Gastrocnemius medialis (tissue), 4 donors: ENCODE results near the gene PAQR5. TPM values are rescaled to one million over a fixed set of nuclear protein-coding genes. Genes with fewer than 3 reads are reported as not detected.

Experiments used
- ATAC-seq, 2 donors: fragments of 150-250 bp; one replicate each; pipeline ENCODE4 v1.9.1; 2016
- DNase-seq, 2 donors: peaks; one replicate each; pipeline ENCODE4 v3.0.0-alpha.2; 2019
- H3K27ac ChIP-seq, 4 donors: fragments of 200-600 bp; sonication (generic); 1 replicate in 1 of 4; 2 replicates in 3 of 4; pipeline ENCODE4 v1.5.1; 2016 to 2018; ENCODE audit warnings: mild to moderate bottlenecking in 2 of 4, moderate library complexity in 1 of 4
- H3K27me3 ChIP-seq, 3 donors: fragments of 200-600 bp; sonication (generic) in 2 of 3; 1 replicate in 1 of 3; 2 replicates in 2 of 3; pipeline versions ENCODE4 v1.5.1 to v1.6.0; 2016 to 2019; ENCODE audit warnings: mild to moderate bottlenecking in 1 of 3, moderate library complexity in 1 of 3
- H3K36me3 ChIP-seq, 2 donors: fragments of 200-600 bp; sonication (generic) in 1 of 2; one replicate each; pipeline ENCODE4 v1.5.1; 2017 to 2018
- H3K4me1 ChIP-seq, 2 donors: fragments of 200-600 bp; sonication (generic) in 1 of 2; one replicate each; pipeline ENCODE4 v1.5.1; 2016 to 2017; ENCODE audit warnings: mild to moderate bottlenecking in 2 of 2
- H3K4me3 ChIP-seq, 4 donors: fragments of 200-600 bp; sonication (generic) in 3 of 4; 1 replicate in 1 of 4; 2 replicates in 3 of 4; pipeline ENCODE4 v1.5.1; 2016 to 2019; ENCODE audit warnings: mild to moderate bottlenecking in 2 of 4
- H3K9me3 ChIP-seq, 3 donors: fragments of 200-600 bp; sonication (generic) in 2 of 3; 1 replicate in 1 of 3; 2 replicates in 2 of 3; pipeline ENCODE4 v1.5.1; 2016 to 2019
- CTCF ChIP-seq, 5 experiments: fragments of 450-650 bp in 3 of 5; fragments of 200-600 bp in 2 of 5; sonication (generic) in 2 of 5; IDR thresholded peaks in 4 of 5; conservative IDR thresholded peaks in 1 of 5; 1 replicate in 4 of 5; 2 replicates in 1 of 5; pipeline ENCODE4 v1.5.1; 2016 to 2019; ENCODE audit warnings: antibody characterized with exemption in 5 of 5, mild to moderate bottlenecking in 3 of 5, moderate library complexity in 3 of 5
- POLR2A ChIP-seq, 2 donors: fragments of 450-650 bp; IDR thresholded peaks; one replicate each; pipeline ENCODE4 v1.6.1; 2017; ENCODE audit warnings: antibody characterized with exemption in 2 of 2, mild to moderate bottlenecking in 2 of 2, moderate library complexity in 2 of 2
- in situ Hi-C, 4 donors: fragments of 200-750 bp; cut with MboI; loops; one replicate each; pipeline versions ENCODE4 v1.15.0 to v1.8.0; 2017; ENCODE audit warnings: low sequenced_read_pairs in 4 of 4
- intact Hi-C: fragments of 100-400 bp; cut with DNase I; formaldehyde crosslinking; loops from one replicate; pipeline ENCODE4 v1.15.1; 2023; ENCODE audit warnings: low total_unique reads
- total RNA-seq, 4 donors: library from RNA; depleted of rRNA; stranded (reverse); fragments of >200 nt; gene quantifications; one replicate each; pipeline versions ENCODE4 v1.1.0 to v1.2.3, GENCODE V29; 2016

The PAQR5 gene
- total RNA-seq, 4 donors from 2014 or later, result 0.07 to 0.10 (median 0.10) TPM; not detected in 1

GRCh38 chr15:69367236-69367635 lies 68.5 kb downstream of the PAQR5 start:
- in situ Hi-C loops, result no loop called here
- Histone ChIP-seq H3K4me3 (no peak overlapping the region), H3K27ac (no peak overlapping the region), H3K36me3 (no peaks in the 10 kb centered on the region), H3K9me3 (no peaks in the 10 kb centered on the region), H3K4me1 (no peaks in the 10 kb centered on the region), H3K27me3 (no peaks in the 10 kb centered on the region)
- DNase-seq, result no peak
- intact Hi-C loops, result no loop called here
- no peak for ATAC-seq
- TF ChIP-seq CTCF (IDR thresholded peaks at IDR 0.05 in 4 of 5, conservative IDR thresholded peaks at IDR 0.05 in 1 of 5) (no peak), POLR2A (IDR thresholded peaks at IDR 0.05) (no peak)

GRCh38 chr15:69369631-69370030 lies 70.9 kb downstream of the PAQR5 start:
- no peak overlapping the region for H3K27ac ChIP-seq
- in situ Hi-C loops, result no loop called here
- DNase-seq, result no peak
- H3K4me1 ChIP-seq, result no peaks in the 10 kb centered on the region
- no peaks in the 10 kb centered on the region for H3K36me3 ChIP-seq
- H3K4me3 ChIP-seq, result no peak overlapping the region
- no peak for TF ChIP-seq CTCF (IDR thresholded peaks at IDR 0.05 in 4 of 5, conservative IDR thresholded peaks at IDR 0.05 in 1 of 5)
- TF ChIP-seq POLR2A (IDR thresholded peaks at IDR 0.05), result no peak
- no peaks in the 10 kb centered on the region for H3K27me3 ChIP-seq
- ATAC-seq, result no peak
- intact Hi-C loops, result no loop called here
- H3K9me3 ChIP-seq, result no peaks in the 10 kb centered on the region

GRCh38 chr15:69373406-69373805 lies 74.7 kb downstream of the PAQR5 start:
- TF ChIP-seq CTCF (IDR thresholded peaks at IDR 0.05 in 4 of 5, conservative IDR thresholded peaks at IDR 0.05 in 1 of 5), result no peak
- TF ChIP-seq POLR2A (IDR thresholded peaks at IDR 0.05), result no peak
- DNase-seq, result no peak
- no peak overlapping the region for H3K4me3 ChIP-seq
- no peaks in the 10 kb centered on the region for H3K9me3 ChIP-seq
- no peak overlapping the region for H3K27ac ChIP-seq
- in situ Hi-C loops (no loop called here), intact Hi-C loops (no loop called here)
- no peaks in the 10 kb centered on the region for H3K36me3 ChIP-seq
- no peaks in the 10 kb centered on the region for H3K4me1 ChIP-seq
- no peak for ATAC-seq
- no peaks in the 10 kb centered on the region for H3K27me3 ChIP-seq

GRCh38 chr15:69375151-69375790 lies 76.6 kb downstream of the PAQR5 start:
- in situ Hi-C loops, result no loop called here
- no peaks in the 10 kb centered on the region for H3K9me3 ChIP-seq
- intact Hi-C loops, result no loop called here
- no peak for TF ChIP-seq POLR2A (IDR thresholded peaks at IDR 0.05)
- TF ChIP-seq CTCF (IDR thresholded peaks at IDR 0.05 in 4 of 5, conservative IDR thresholded peaks at IDR 0.05 in 1 of 5), result no peak
- no peaks in the 10 kb centered on the region for H3K4me1 ChIP-seq
- ATAC-seq (no peak), DNase-seq (no peak)
- no peaks in the 10 kb centered on the region for H3K36me3 ChIP-seq
- no peak overlapping the region for H3K27ac ChIP-seq
- H3K4me3 ChIP-seq, result no peak overlapping the region
- no peaks in the 10 kb centered on the region for H3K27me3 ChIP-seq
